Measurements from ENCODE around the gene CDH24.

DNA sequence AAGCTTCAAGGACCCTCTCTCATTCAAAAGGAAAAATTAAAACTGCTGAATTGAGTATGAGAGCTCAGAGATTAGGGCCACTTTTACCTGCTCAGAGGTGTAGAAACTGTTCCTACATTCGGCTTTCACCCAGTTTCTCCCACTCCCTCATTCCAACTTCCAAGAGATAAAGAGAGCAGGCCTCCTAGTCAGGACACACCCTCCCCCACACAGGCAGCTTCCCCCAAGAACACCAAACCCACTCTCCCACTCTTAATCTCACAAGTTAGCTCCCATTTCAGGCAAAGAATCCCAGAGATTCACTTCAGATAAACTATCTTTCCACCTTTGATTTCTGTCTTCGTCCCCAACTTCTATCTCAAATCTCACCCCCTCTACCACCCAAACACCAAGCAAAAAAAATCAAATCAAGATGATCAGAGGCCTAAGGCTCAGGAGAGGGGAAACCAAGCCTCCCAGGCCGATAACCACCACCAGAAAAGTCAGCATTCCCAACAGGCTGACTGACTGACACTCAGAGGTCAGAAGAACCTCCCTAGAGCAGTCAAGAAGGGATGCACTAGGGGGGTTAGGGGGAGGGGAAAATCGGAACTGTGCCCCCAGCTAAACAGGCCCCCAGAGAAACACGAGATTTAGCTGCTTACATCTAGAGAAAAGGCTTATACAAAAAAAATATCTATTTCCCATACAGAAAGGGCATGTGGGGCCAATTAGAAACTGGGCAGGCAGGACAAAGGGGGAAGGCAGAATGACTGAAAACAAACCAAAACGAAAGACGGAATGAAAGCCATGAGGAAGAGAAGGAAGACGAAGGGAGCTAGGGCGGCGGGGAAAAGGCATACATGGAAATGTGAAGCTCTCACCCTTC is 13.2 kb upstream of the CDH24 start:
- TF ChIP-seq CTCF (IDR thresholded peaks at IDR 0.05) (no peak), POLR2A (IDR thresholded peaks at IDR 0.05) (no peak)

Data from right lobe of liver (tissue), 4 donors.